Measurements from ENCODE around the gene PDE4B.

The PDE4B gene

GRCh38 chr1:66403007-66403731, 610.5 kb downstream of the PDE4B start:
- no peak for TF ChIP-seq CTCF (IDR thresholded peaks at IDR 0.05)

GRCh38 chr1:66405061-66405460, 612.4 kb downstream of the PDE4B start:
- TF ChIP-seq CTCF (IDR thresholded peaks at IDR 0.05) = no peak

GRCh38 chr1:66412704-66413103, 620.0 kb downstream of the PDE4B start:
- TF ChIP-seq CTCF (IDR thresholded peaks at IDR 0.05) = no peak

GRCh38 chr1:66413136-66413837, 620.6 kb downstream of the PDE4B start:
- TF ChIP-seq CTCF (IDR thresholded peaks at IDR 0.05) = no peak

- TF ChIP-seq CTCF (IDR thresholded peaks at IDR 0.05) = no peak
Observed at GRCh38 chr1:66413838-66414175, 621.1 kb downstream of the PDE4B start.

GRCh38 chr1:66415281-66415680, 622.6 kb downstream of the PDE4B start:
- TF ChIP-seq CTCF (IDR thresholded peaks at IDR 0.05) = no peak

- TF ChIP-seq CTCF (IDR thresholded peaks at IDR 0.05) = no peak
Observed at GRCh38 chr1:66415866-66416265, 623.2 kb downstream of the PDE4B start.

All from LNCAP (cell line).